HG03135 (cell line): ENCODE measurements around the gene LSM3.

Source experiments
- ATAC-seq: cut with Tn5 transposase; IDR thresholded peaks from one replicate; pipeline ENCODE4 v1.9.1; 2021; ENCODE audit warnings: mild to moderate bottlenecking, moderate library complexity; ENCODE audit not compliant: unreplicated experiment

LSM3 gene

DNA sequence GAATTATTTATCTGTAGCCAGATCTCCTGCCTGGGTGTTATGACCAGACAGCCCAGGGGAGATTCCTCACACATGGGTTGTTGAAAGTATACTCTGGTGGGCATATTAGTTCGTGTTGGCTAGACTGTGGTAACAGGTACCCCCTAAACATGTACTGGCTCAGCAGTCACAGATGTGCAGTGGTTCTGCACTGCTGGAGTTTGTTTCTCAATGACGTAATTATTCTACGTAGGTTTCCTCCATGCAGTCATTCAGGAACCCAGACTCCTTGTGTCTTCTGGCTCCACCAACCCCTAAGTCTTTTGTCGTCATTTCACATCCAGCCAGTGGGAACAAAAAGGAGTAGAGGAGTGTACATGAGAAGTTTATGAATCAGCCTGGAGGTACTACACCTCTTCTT lies 16.2 kb downstream of the LSM3 start:
- no peak for ATAC-seq

DNA sequence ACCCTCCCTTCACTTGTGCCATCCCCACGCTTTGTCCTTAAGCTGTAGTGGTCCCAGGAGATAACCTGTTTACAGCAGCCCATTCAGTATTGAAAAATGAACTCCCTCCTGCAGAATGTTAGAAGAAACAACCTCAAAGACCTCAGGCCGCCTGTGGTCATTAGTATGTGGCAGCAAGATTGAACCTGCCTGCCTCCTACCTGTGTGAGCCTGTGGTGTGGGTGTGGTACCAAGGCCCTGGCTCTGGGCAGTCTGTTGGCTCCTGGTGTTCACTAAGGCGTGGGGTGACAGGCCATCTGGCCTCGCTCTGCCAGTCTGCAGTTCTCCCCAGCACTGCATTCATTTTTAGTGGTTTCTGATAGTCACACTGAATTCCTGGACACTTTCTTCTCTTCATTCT lies 21.0 kb downstream of the LSM3 start:
- ATAC-seq: no peak

DNA sequence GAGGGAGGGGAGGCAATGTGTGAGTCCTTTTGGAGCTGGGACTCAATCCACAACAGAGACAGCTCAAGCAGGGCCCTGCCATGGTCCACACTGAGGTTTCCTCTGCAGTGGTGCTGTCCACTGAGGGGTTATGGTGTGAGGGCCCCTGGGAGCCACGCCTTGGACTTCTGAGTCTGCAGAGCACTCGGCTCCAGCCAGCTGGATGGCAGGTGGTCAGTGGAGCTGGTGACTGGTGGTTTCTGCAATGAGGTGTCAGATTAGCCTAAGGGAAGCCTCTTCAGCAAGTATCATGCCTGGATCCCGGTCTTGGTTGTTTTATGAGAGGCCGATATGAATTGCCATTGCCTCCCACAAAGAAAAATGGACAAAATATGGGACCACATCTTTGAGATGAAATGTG lies 21.7 kb downstream of the LSM3 start:
- no peak for ATAC-seq

DNA sequence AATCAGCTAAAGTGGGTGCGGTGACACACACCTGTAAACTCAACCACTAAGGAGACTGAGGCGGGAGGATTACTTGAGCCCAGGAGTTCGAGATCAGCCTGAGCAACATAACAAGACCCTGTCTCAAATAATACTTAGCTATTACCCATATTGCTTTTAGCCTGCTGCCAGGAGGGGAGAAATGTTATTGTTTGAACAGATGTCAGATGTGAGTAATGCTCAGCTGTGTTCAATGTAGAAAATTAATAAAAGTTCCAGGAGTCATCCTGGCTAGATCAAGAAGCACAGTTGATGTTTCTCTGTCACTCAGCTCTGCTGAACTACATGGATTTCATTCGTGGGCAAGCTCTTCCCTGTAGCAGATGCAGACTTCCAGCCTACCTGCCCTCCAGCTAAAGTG lies 22.2 kb downstream of the LSM3 start:
- no peak for ATAC-seq

- no peak for ATAC-seq
These were observed 23.5 kb downstream of the LSM3 start for GRCh38 chr3:14201940-14202684.

GRCh38 chr3:14202874-14203520 lies 24.4 kb downstream of the LSM3 start:
- no peak for ATAC-seq

GRCh38 chr3:14203521-14204079 lies 25.0 kb downstream of the LSM3 start:
- no peak for ATAC-seq

- no peak for ATAC-seq
These were observed 26.1 kb downstream of the LSM3 start for GRCh38 chr3:14204515-14205284.

DNA sequence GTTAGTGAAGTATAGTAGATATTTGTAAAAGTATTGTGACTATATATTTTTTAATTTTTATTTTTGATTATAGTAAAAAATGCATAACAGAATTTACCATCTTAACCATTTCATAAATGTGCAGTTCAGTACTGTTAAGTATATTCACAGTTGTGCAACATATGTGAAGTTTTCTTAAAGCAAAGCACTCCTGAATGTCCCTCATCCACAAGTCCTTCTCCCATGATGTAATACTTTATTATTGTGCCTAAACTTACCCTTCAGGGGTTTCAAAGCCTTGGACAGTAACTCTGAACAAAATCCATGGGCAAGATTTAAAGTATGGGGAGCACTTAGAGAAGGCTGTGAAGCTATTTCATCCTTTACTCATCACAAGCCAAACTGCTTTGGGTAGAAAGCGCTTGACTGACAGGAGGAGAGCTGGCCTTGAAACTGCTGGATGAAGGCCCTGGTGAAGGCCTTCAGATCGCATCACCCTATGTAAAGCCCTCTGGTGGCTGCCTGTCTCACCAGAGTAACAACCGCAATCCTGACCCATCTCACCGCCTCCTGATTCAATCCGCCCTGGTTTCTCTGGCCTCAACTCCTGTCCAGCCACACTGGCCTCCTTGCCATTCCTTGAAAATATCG lies 28.0 kb downstream of the LSM3 start:
- no peak for ATAC-seq

DNA sequence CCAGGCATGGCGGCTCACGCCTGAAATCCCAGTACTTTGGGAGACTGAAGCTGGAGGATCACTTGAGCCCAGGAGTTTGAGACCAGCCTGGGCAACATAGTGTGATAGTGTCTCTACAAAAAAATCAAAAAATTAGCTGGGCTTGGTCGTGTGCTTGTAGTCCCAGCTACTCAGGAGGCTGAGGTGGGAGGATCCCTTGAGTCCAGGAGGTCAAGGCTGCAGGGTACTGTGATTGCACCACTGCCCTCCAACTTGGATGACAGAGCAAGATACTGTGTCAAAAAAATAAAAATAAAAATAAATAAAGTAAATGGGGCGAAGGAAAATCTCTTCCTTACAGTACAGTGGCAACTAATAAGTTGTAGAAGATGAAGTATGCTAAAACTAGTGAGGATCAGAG lies 29.6 kb downstream of the LSM3 start:
- ATAC-seq: no peak

DNA sequence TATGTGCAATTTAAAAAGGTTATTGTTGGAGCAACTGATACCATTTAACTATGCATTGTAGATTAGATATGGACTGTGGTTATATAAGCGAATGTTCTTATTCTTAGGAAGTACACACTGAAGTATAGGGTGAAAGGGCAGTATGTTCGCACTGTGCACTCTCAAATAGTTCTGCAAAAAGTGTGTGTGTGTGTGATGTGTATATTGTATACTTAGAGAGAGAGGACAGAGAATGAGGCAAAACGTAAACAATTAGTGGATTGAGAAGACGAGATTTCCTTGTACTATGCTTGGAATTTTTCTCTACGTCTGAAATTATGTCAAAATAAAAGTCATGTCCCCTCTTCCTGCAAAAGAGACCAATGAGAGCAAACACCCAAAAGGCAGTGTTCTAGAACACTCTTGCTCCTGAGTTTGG lies 30.4 kb downstream of the LSM3 start:
- no peak for ATAC-seq

DNA sequence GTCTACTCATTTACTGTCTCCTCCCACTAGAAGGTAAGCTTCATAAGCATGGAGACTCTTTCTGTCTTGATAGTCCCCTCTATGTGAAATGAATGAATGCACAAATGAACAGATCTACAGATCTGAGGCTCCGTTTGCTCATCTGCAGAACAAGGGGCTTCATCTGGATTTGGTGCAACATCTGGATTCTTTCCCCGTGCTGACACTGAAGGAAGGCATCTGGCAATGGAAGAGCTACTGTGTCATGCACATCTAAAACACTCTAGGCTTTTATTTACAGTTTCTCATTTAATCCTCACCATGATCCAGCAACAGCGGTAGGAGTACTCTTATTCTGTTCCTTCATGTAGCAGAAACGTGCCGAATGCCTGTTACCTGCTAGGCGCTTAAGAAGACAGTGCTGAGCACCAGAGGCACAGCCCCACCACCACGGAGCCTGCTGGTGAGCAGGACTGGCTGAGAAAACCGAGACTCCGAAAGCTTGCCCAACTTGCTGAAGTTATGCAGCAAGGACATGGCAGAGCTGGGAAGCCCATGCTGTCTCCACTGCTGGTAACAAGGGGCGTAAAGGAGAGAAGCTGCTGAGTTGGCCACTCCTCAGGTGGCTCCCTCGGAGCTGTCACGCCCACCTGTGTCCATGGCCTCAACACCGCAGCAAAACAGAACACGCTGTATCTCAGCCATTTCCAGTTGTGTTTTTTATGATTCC lies 31.1 kb downstream of the LSM3 start:
- ATAC-seq: no peak

DNA sequence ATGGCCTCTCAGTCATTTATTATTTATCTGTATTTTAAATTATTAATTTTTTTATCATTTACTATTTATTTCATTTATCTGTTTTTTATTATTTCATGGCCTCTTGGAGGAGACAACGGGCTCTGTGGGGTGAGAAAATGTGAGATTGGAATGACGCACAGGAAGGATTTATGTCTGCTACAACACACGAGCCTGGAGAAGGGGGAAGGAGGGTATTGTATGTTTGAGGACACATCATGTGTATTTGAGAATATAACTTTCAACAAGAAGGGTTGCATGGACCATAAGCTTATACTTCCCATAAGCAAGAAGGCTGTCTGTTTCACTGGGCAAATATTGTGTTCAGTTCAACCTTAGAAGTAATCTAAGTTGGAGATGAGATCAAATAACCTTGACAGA lies 31.7 kb downstream of the LSM3 start:
- no peak for ATAC-seq

- no peak for ATAC-seq
These were observed 32.4 kb downstream of the LSM3 start for GRCh38 chr3:14210843-14211594.

DNA sequence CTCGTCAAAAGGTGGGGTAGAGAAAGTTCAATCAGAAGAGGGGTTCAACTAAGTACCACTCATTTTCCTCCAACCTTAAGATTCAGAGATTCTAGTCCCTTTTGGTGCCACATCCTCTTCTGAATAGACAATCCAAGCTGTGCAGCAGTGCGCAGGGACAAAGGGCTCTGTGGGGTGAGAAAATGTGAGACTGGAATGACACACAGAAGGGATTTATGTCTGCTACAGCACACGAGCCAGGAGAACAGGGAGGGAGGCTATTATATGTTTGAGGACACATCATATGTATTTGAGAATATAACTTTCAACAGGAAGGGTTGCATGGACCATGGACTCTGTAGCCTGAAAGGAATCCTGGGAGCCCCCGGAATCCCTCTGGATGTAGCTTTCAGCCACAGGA lies 33.0 kb downstream of the LSM3 start:
- ATAC-seq: no peak

GRCh38 chr3:14212032-14212431 lies 33.4 kb downstream of the LSM3 start:
- ATAC-seq: no peak

DNA sequence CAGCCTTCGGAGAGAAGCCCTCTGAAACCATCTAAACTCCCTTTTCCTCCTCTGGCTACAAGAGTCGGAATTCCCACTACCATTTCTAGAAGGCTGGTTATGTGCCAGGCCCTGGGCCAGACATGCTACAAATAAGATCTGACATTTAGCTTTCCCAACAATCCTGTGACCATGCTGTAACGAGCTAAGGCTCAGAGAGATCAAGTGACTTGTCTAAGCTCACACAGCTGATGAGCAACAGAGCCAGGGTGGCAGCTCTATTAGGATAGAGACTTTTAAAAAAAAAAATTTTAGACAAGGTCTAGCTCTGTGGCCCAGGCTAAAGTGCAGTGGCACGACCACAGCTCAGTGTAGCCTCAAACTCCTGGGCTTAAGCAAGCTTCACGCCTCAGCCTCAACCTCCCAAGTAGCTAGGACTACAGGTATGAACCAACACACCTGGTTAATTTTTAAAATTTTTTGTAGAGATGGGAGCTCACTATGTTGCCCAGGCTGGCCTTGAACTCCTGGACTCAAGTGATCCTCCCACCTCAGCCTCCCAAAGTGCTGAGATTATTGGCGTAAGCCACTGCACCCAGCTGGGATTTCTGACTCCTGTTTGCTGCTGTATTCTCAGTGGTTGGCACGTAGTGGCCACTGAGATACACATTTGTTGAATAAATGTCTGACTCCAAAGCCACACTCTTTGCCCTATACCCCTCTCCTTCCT lies 34.6 kb downstream of the LSM3 start:
- no peak for ATAC-seq

DNA sequence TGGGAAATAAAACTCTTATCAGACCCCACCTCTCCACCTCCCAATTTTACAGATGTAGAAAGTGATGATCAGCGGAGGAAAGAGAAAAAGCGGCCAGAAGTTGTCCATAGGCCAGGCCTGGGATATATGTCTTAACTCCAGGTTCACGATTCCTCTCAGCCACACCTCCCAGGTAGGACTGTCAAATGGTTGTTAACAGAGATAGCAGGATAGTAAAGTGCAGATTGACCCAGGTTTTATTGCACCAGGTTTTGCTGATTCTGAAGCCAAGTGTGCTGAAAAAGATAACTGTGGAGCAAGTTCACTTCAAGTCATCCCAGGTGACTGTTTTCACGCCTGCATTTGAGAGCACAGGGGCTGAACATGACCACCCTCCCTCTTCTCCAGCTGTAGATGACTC lies 36.1 kb downstream of the LSM3 start:
- no peak for ATAC-seq
